Measurements from ENCODE around the gene MRPL49.

- TF ChIP-seq SMC3 (conservative IDR thresholded peaks at IDR 0.05; ENCODE audit: poor library complexity) (no peak), REST (IDR thresholded peaks at IDR 0.05; ENCODE audit: borderline replicate concordance) (no peak)
Measured at GRCh38 chr11:65167656-65168055, 45.5 kb downstream of the MRPL49 start.
